B cell (primary cell): ENCODE measurements around the gene PHF20. TPM values are rescaled to one million over a fixed set of nuclear protein-coding genes. Genes with fewer than 3 reads are reported as not detected.

Experiments used
- ATAC-seq: fragments of 200-7000 bp; cut with Tn5 transposase; one replicate; pipeline ENCODE4 v1.10.0; 2021; ENCODE audit warnings: low read depth, mild to moderate bottlenecking, moderate number of reproducible peaks, moderate library complexity
- CTCF ChIA-PET: fragments of 350-600 bp; sonication (Branson Sonifier 250); formaldehyde crosslinking; loops from one replicate; lab custom pipeline; 2021; ENCODE audit warnings: antibody characterized with exemption, inconsistent platforms; lab: Charles Lee
- POLR2A ChIA-PET: fragments of 350-600 bp; sonication (Branson Sonifier 250); formaldehyde crosslinking; loops from one replicate; lab custom pipeline; 2021; ENCODE audit warnings: antibody characterized with exemption; lab: Charles Lee
- DNase-seq: peaks from one replicate; pipeline ENCODE4 v3.0.0; 2013
- H2AFZ ChIP-seq: 2 replicates; pipeline ENCODE4 v1.6.1; 2012; ENCODE audit warnings: mild to moderate bottlenecking, low read depth, low read length; ENCODE audit not compliant: insufficient read depth, poor library complexity, severe bottlenecking
- H3K27ac ChIP-seq, 2 donors: 1 replicate in 1 of 2; 2 replicates in 1 of 2; pipeline ENCODE4 v1.5.1; 2012 to 2013; ENCODE audit warnings: low read length in 2 of 2, mild to moderate bottlenecking in 2 of 2, moderate library complexity in 1 of 2
- H3K27me3 ChIP-seq, 4 experiments: fragments of 200-600 bp in 1 of 4; sonication (generic) in 1 of 4; replicated peaks in 1 of 4; 1 replicate in 2 of 4; 2 replicates in 2 of 4; pipeline versions ENCODE4 v1.6.1 to v1.7.0; 2013 to 2016; ENCODE audit warnings: low read length in 3 of 4, mild to moderate bottlenecking in 2 of 4, mixed read lengths in 1 of 4, moderate library complexity in 1 of 4; ENCODE audit not compliant: insufficient read depth in 4 of 4, control insufficient read depth in 3 of 4; ENCODE audit errors: control extremely low read depth in 1 of 4
- H3K36me3 ChIP-seq, 2 experiments: replicated peaks in 1 of 2; 1 replicate in 1 of 2; 2 replicates in 1 of 2; pipeline versions ENCODE4 v1.6.1 to v1.7.1; 2013; ENCODE audit warnings: low read length in 1 of 2; ENCODE audit not compliant: insufficient read depth in 2 of 2, control insufficient read depth in 1 of 2; ENCODE audit errors: control extremely low read depth in 1 of 2, extremely low read depth in 1 of 2
- H3K4me1 ChIP-seq, 2 donors: fragments of 200-600 bp in 1 of 2; sonication (generic) in 1 of 2; 1 replicate in 1 of 2; 2 replicates in 1 of 2; pipeline versions ENCODE4 v1.5.1 to v1.6.1; 2013 to 2017; ENCODE audit warnings: low read length in 2 of 2; ENCODE audit not compliant: control insufficient read depth in 2 of 2, insufficient read depth in 2 of 2
- H3K4me2 ChIP-seq: replicated peaks from 2 replicates; pipeline ENCODE3; 2012; ENCODE audit warnings: mild to moderate bottlenecking, low read depth, low read length; ENCODE audit not compliant: poor library complexity, severe bottlenecking
- H3K4me3 ChIP-seq, 5 experiments: fragments of 200-600 bp in 1 of 5; sonication (generic) in 1 of 5; 1 replicate in 3 of 5; 2 replicates in 2 of 5; pipeline versions ENCODE4 v1.5.1 to v1.7.0; 2011 to 2016; ENCODE audit warnings: low read length in 4 of 5, mild to moderate bottlenecking in 4 of 5, low read depth in 2 of 5, control low read depth in 1 of 5, moderate library complexity in 1 of 5; ENCODE audit not compliant: insufficient read depth in 1 of 5; ENCODE audit errors: control extremely low read depth in 1 of 5, extremely low read depth in 1 of 5
- H3K79me2 ChIP-seq: fragments of 200-600 bp; sonication (generic); one replicate; pipeline ENCODE4 v1.6.0; 2016; ENCODE audit warnings: low read length; ENCODE audit not compliant: control insufficient read depth, insufficient read depth
- H3K9ac ChIP-seq: fragments of 200-600 bp; sonication (generic); 2 replicates; pipeline ENCODE4 v1.6.1; 2017; ENCODE audit warnings: mild to moderate bottlenecking, low read length, moderate library complexity
- H3K9me3 ChIP-seq, 3 donors: one replicate each; pipeline versions ENCODE4 v1.6.1 to v1.7.1; 2013; ENCODE audit warnings: low read length in 2 of 3; ENCODE audit not compliant: control insufficient read depth in 2 of 3, insufficient read depth in 1 of 3; ENCODE audit errors: control extremely low read depth in 1 of 3
- H4K20me1 ChIP-seq: 2 replicates; pipeline ENCODE4 v1.6.0; 2012; ENCODE audit warnings: mild to moderate bottlenecking, low read length; ENCODE audit not compliant: insufficient read depth, control insufficient read depth, poor library complexity, severe bottlenecking
- H3K27ac Mint-ChIP-seq: one replicate; pipeline ENCODE4 v1.8.0; 2021; ENCODE audit warnings: mixed read lengths
- H3K27me3 Mint-ChIP-seq: one replicate; pipeline ENCODE4 v1.8.0; 2021; ENCODE audit warnings: mixed read lengths
- H3K4me1 Mint-ChIP-seq: one replicate; pipeline ENCODE4 v1.8.0; 2021; ENCODE audit warnings: mixed read lengths
- H3K4me3 Mint-ChIP-seq: one replicate; pipeline ENCODE4 v1.8.0; 2021; ENCODE audit warnings: mixed read lengths
- H3K9me3 Mint-ChIP-seq: one replicate; pipeline ENCODE4 v1.8.0; 2022; ENCODE audit warnings: mixed read lengths; ENCODE audit not compliant: insufficient read depth
- CTCF ChIP-seq: fragments of 200-600 bp; IDR thresholded peaks from one replicate; pipeline ENCODE4 v1.8.0; 2022; ENCODE audit warnings: antibody characterized with exemption, mild to moderate bottlenecking
- EZH2 ChIP-seq: IDR thresholded peaks from 2 replicates; pipeline ENCODE4 v1.6.1; 2012; ENCODE audit warnings: borderline replicate concordance, low read depth, mild to moderate bottlenecking, moderate library complexity, low read length; ENCODE audit not compliant: insufficient read depth, poor library complexity, severe bottlenecking
- WGBS: methylation state at CpG from one replicate; pipeline ENCODE4 v1.1.5; 2013; ENCODE audit warnings: missing lambda C conversion rate; ENCODE audit not compliant: insufficient coverage; 5-methylcytosine and 5-hydroxymethylcytosine counted together
- intact Hi-C: fragments of 100-400 bp; cut with micrococcal nuclease; formaldehyde crosslinking; loops from one replicate; pipeline ENCODE4 v1.10.0; 2022
- polyA plus RNA-seq: library from polyadenylated mRNA; depleted of rRNA; stranded (reverse); fragments of >200 nt; gene quantifications from 2 replicates; pipeline ENCODE4 v1.2.3, GENCODE V29; 2012
- total RNA-seq, 2 donors: library from RNA; stranded (reverse); fragments of 120-200 nt in 1 of 2; gene quantifications; 1 replicate in 1 of 2; 2 replicates in 1 of 2; pipeline versions ENCODE4 v1.2.3 to v1.2.4, GENCODE V29; 2013 to 2022

PHF20 gene
- total and polyA plus RNA-seq, 2 donors (not counting 1 experiment from before 2014, with no cell fraction given), result 53.6 to 92.3 TPM

- no peak overlapping the region for H2AFZ ChIP-seq
- CTCF ChIA-PET, result no interaction called here
- DNase-seq (no peak), ATAC-seq (no peak)
- WGBS, result 96% methylated on average over 4 of the region's 7 CpGs
- peaks cover 3 to 4% of the 10 kb centered on the region in 2 donors for H3K4me1 ChIP-seq
- no peaks in the 10 kb centered on the region for H3K9me3 ChIP-seq
- peaks cover 96% of the 10 kb centered on the region for H3K79me2 ChIP-seq
- Mint-ChIP-seq H3K27ac (no peak overlapping the region), H3K4me1 (peaks cover 21% of the 10 kb centered on the region), H3K27me3 (no peaks in the 10 kb centered on the region), H3K9me3 (no peaks in the 10 kb centered on the region), H3K4me3 (no peak overlapping the region)
- TF ChIP-seq EZH2, result no peak
- no peak for TF ChIP-seq CTCF
- H3K36me3 ChIP-seq, result peaks cover 14 to 95% of the 10 kb centered on the region in 2 experiments
- no peak overlapping the region for H3K4me2 ChIP-seq
- H3K9ac ChIP-seq, result no peak overlapping the region
- intact Hi-C loops, result loop anchor here (10.0 kb wide), 1 partner anchor 45 kb away; the partner anchor contains the start of gene PHF20
- no peak overlapping the region for H3K27ac ChIP-seq
- H4K20me1 ChIP-seq, result peaks cover 96% of the 10 kb centered on the region
- no peaks in the 10 kb centered on the region for H3K27me3 ChIP-seq
- no peak overlapping the region for H3K4me3 ChIP-seq
- POLR2A ChIA-PET, result interaction anchor here (0.9 to 1.1 kb wide), 2 partner anchors 13 to 28 kb away, joined by 3 to 4 read pairs; partner anchors contain the start of gene RBM39
These were observed 42.5 kb upstream of the PHF20 start for GRCh38 chr20:35729283-35729807.

- Mint-ChIP-seq H3K27ac (no peak overlapping the region), H3K27me3 (no peaks in the 10 kb centered on the region), H3K4me1 (peaks cover 28% of the 10 kb centered on the region), H3K4me3 (no peak overlapping the region), H3K9me3 (no peaks in the 10 kb centered on the region)
- H3K9me3 ChIP-seq, result no peaks in the 10 kb centered on the region
- peaks cover 98% of the 10 kb centered on the region for H4K20me1 ChIP-seq
- no peak overlapping the region for H3K27ac ChIP-seq
- H3K9ac ChIP-seq, result no peak overlapping the region
- peaks cover 9 to 10% of the 10 kb centered on the region in 2 donors for H3K4me1 ChIP-seq
- intact Hi-C loops, result loop anchor here (2.0 to 10.0 kb wide), 2 partner anchors 15 to 45 kb away; partner anchors contain the start of gene PHF20
- peaks cover 98% of the 10 kb centered on the region for H3K79me2 ChIP-seq
- no peak for TF ChIP-seq EZH2
- no peak for TF ChIP-seq CTCF
- H3K4me2 ChIP-seq, result no peak overlapping the region
- peaks cover 8 to 95% of the 10 kb centered on the region in 2 experiments for H3K36me3 ChIP-seq
- no peak overlapping the region for H3K4me3 ChIP-seq
- no peak overlapping the region for H2AFZ ChIP-seq
- ChIA-PET POLR2A (interaction anchor here (0.9 to 1.2 kb wide), 2 partner anchors 28 to 31 kb away, joined by 3 read pairs; partner anchors contain the start of genes NFS1 and ROMO1), CTCF (interaction anchor here (1.3 kb wide), 1 partner anchor 9 kb away, joined by 8 read pairs; no protein-coding TSS in a partner anchor)
- ATAC-seq (no peak), DNase-seq (no peak)
- no peaks in the 10 kb centered on the region for H3K27me3 ChIP-seq
- 100% methylated on average over 1 of the region's 2 CpGs for WGBS
These were observed 41.8 kb upstream of the PHF20 start for GRCh38 chr20:35729836-35730582.
